OCI-LY1 (cell line): ENCODE data around the gene ANKLE2.

Source experiments
- H2AFZ ChIP-seq: fragments of 200-600 bp; sonication (generic), shearing (Covaris generic); 2 replicates; pipeline ENCODE4 v1.6.0; 2014; ENCODE audit warnings: antibody characterized with exemption, mild to moderate bottlenecking, low read length
- H3F3A ChIP-seq: fragments of 200-600 bp; sonication (generic), shearing (Covaris generic); 2 replicates; pipeline ENCODE4 v1.6.0; 2014; ENCODE audit warnings: mild to moderate bottlenecking, antibody characterized with exemption, low read length, moderate library complexity; ENCODE audit not compliant: insufficient read depth
- H3K27ac ChIP-seq: fragments of 200-600 bp; sonication (generic); 2 replicates; pipeline ENCODE4 v1.5.1; 2014; ENCODE audit warnings: low read length, mixed run types, mild to moderate bottlenecking, low read depth; ENCODE audit not compliant: poor library complexity, severe bottlenecking
- H3K27me3 ChIP-seq: fragments of 200-600 bp; sonication (generic); 2 replicates; pipeline ENCODE4 v1.6.0; 2014; ENCODE audit warnings: antibody characterized with exemption, mild to moderate bottlenecking, low read length, moderate library complexity; ENCODE audit not compliant: insufficient read depth
- H3K36me3 ChIP-seq: fragments of 200-600 bp; sonication (generic); 2 replicates; pipeline ENCODE4 v1.6.1; 2014; ENCODE audit warnings: mild to moderate bottlenecking, antibody characterized with exemption, low read length, moderate library complexity, mixed read lengths; ENCODE audit not compliant: insufficient read depth
- H3K4me1 ChIP-seq: fragments of 200-600 bp; sonication (generic); 2 replicates; pipeline ENCODE4 v1.5.1; 2014; ENCODE audit warnings: mild to moderate bottlenecking, low read length, moderate library complexity; ENCODE audit not compliant: insufficient read depth, severe bottlenecking
- H3K4me2 ChIP-seq: fragments of 200-600 bp; sonication (generic), shearing (Covaris generic); 2 replicates; pipeline ENCODE4 v1.6.1; 2014; ENCODE audit warnings: low read length
- H3K4me3 ChIP-seq: fragments of 200-600 bp; sonication (generic); 2 replicates; pipeline ENCODE4 v1.5.1; 2014; ENCODE audit warnings: low read length, low read depth, mild to moderate bottlenecking, mixed read lengths; ENCODE audit not compliant: poor library complexity, severe bottlenecking
- H3K79me2 ChIP-seq: fragments of 200-600 bp; shearing (Covaris generic); 2 replicates; pipeline ENCODE4 v1.6.1; 2016; ENCODE audit warnings: mixed run types, low read length, mixed read lengths; ENCODE audit not compliant: insufficient read depth
- H3K9ac ChIP-seq: fragments of 200-600 bp; sonication (generic), shearing (Covaris generic); 2 replicates; pipeline ENCODE4 v1.6.1; 2014; ENCODE audit warnings: mild to moderate bottlenecking, low read length, mixed read lengths
- H3K9me2 ChIP-seq: fragments of 200-600 bp; sonication (generic), shearing (Covaris generic); 2 replicates; pipeline ENCODE4 v1.6.1; 2014; ENCODE audit warnings: low read depth, mild to moderate bottlenecking, low read length, mixed read lengths
- H3K9me3 ChIP-seq: fragments of 200-600 bp; shearing (Covaris generic); 2 replicates; pipeline ENCODE4 v1.6.1; 2014; ENCODE audit warnings: low read length, mixed read lengths
- H4K20me1 ChIP-seq: fragments of 200-600 bp; sonication (generic), shearing (Covaris generic); 2 replicates; pipeline ENCODE4 v1.6.0; 2016; ENCODE audit warnings: mild to moderate bottlenecking, low read length; ENCODE audit not compliant: insufficient read depth
- CTCF ChIP-seq: fragments of 200-600 bp; sonication (generic), shearing (Covaris generic); IDR thresholded peaks from 2 replicates; pipeline ENCODE4 v1.5.1; 2017; ENCODE audit warnings: mild to moderate bottlenecking, antibody characterized with exemption, low read length, moderate library complexity, mixed read lengths
- EZH2 ChIP-seq: fragments of 200-600 bp; sonication (generic), shearing (Covaris generic); IDR thresholded peaks from 2 replicates; pipeline ENCODE4 v1.8.0; 2017; ENCODE audit warnings: borderline replicate concordance, mixed run types, mild to moderate bottlenecking, antibody characterized with exemption, low read length, moderate library complexity, mixed read lengths

Gene ANKLE2

GRCh38 chr12:132743831-132744230, 17.8 kb downstream of the ANKLE2 start:
- Histone ChIP-seq H3K27me3 (no peaks in the 10 kb centered on the region), H3F3A (no peaks in the 10 kb centered on the region), H3K4me1 (no peaks in the 10 kb centered on the region), H3K27ac (no peak overlapping the region), H3K4me3 (no peak overlapping the region), H3K9ac (no peak overlapping the region), H3K79me2 (no peaks in the 10 kb centered on the region), H3K4me2 (no peak overlapping the region), H3K9me2 (no peaks in the 10 kb centered on the region), H2AFZ (no peak overlapping the region), H3K9me3 (no peaks in the 10 kb centered on the region), H3K36me3 (peaks cover 99% of the 10 kb centered on the region), H4K20me1 (no peaks in the 10 kb centered on the region)
- TF ChIP-seq EZH2, result no peak
- TF ChIP-seq CTCF, result no peak

- H3K27me3 ChIP-seq, result no peaks in the 10 kb centered on the region
- no peaks in the 10 kb centered on the region for H3K9me2 ChIP-seq
- no peaks in the 10 kb centered on the region for H3K79me2 ChIP-seq
- H3K9me3 ChIP-seq, result no peaks in the 10 kb centered on the region
- H3K36me3 ChIP-seq, result peaks cover 99% of the 10 kb centered on the region
- H3K4me3 ChIP-seq, result no peak overlapping the region
- no peak overlapping the region for H2AFZ ChIP-seq
- H3K4me1 ChIP-seq, result no peaks in the 10 kb centered on the region
- TF ChIP-seq EZH2 (no peak), CTCF (no peak)
- no peaks in the 10 kb centered on the region for H3F3A ChIP-seq
- H3K4me2 ChIP-seq, result no peak overlapping the region
- H3K9ac ChIP-seq, result no peak overlapping the region
- no peaks in the 10 kb centered on the region for H4K20me1 ChIP-seq
- H3K27ac ChIP-seq, result no peak overlapping the region
These were observed 20.0 kb downstream of the ANKLE2 start for GRCh38 chr12:132741620-132742019.

- Histone ChIP-seq H2AFZ (no peak overlapping the region), H4K20me1 (no peaks in the 10 kb centered on the region), H3K9me2 (no peaks in the 10 kb centered on the region), H3K27ac (no peak overlapping the region), H3F3A (no peaks in the 10 kb centered on the region), H3K4me1 (no peaks in the 10 kb centered on the region), H3K9me3 (no peaks in the 10 kb centered on the region), H3K36me3 (peaks cover 97% of the 10 kb centered on the region), H3K9ac (no peak overlapping the region), H3K79me2 (no peaks in the 10 kb centered on the region), H3K4me3 (no peak overlapping the region), H3K4me2 (no peak overlapping the region), H3K27me3 (no peaks in the 10 kb centered on the region)
- TF ChIP-seq EZH2, result no peak
- TF ChIP-seq CTCF, result no peak
These were observed 21.0 kb downstream of the ANKLE2 start for GRCh38 chr12:132740652-132741051.

GRCh38 chr12:132740313-132740646, 21.4 kb downstream of the ANKLE2 start:
- Histone ChIP-seq H3F3A (no peaks in the 10 kb centered on the region), H4K20me1 (no peaks in the 10 kb centered on the region), H3K27ac (no peak overlapping the region), H3K4me3 (no peak overlapping the region), H3K79me2 (no peaks in the 10 kb centered on the region), H2AFZ (no peak overlapping the region), H3K9me3 (no peaks in the 10 kb centered on the region), H3K4me1 (no peaks in the 10 kb centered on the region), H3K9me2 (no peaks in the 10 kb centered on the region), H3K4me2 (no peak overlapping the region), H3K9ac (no peak overlapping the region), H3K36me3 (peaks cover 97% of the 10 kb centered on the region), H3K27me3 (no peaks in the 10 kb centered on the region)
- TF ChIP-seq CTCF (no peak), EZH2 (no peak)
